Panc1 (cell line): ENCODE results near the gene CLIC6. TPM values are rescaled to one million over a fixed set of nuclear protein-coding genes. Genes with fewer than 3 reads are reported as not detected.

Source experiments
- ATAC-seq: fragments of 200-7000 bp; cut with Tn5 transposase; 2 replicates; pipeline ENCODE4 v1.9.1; 2020; ENCODE audit warnings: mild to moderate bottlenecking, moderate library complexity
- BruUV-seq: library from RNA; stranded (reverse); fragments of 400-500 nt; replicated peaks from 2 replicates; lab custom pipeline; 2021; lab: Mats Ljungman, UMichigan
- CTCF ChIA-PET: fragments of 300-600 bp; sonication (Branson Sonifier 250); formaldehyde crosslinking; loops from one replicate; lab custom pipeline; 2022; ENCODE audit warnings: antibody characterized with exemption; lab: Charles Lee
- POLR2A ChIA-PET: fragments of 300-600 bp; sonication (Branson Sonifier 250); formaldehyde crosslinking; loops from one replicate; lab custom pipeline; 2022; ENCODE audit warnings: antibody characterized with exemption; lab: Charles Lee
- DNase-seq: peaks from one replicate; pipeline ENCODE4 v3.0.0-alpha.2; 2010; ENCODE audit warnings: low read depth, low spot score
- H3K27ac ChIP-seq: 2 replicates; pipeline ENCODE4 v1.5.1; 2011; ENCODE audit warnings: mild to moderate bottlenecking, low read length, inconsistent platforms
- H3K27me3 ChIP-seq: fragments of 200-500 bp; sonication (Bioruptor generic); 2 replicates; pipeline ENCODE4 v1.6.0; 2014; ENCODE audit warnings: low read length, inconsistent platforms; ENCODE audit not compliant: control insufficient read depth, insufficient read depth
- H3K36me3 ChIP-seq: fragments of 200-500 bp; sonication (Bioruptor generic); 2 replicates; pipeline ENCODE4 v1.5.1; 2014; ENCODE audit warnings: inconsistent platforms, mild to moderate bottlenecking, low read length, moderate library complexity; ENCODE audit not compliant: control insufficient read depth, insufficient read depth
- H3K4me1 ChIP-seq: 2 replicates; pipeline ENCODE4 v1.5.1; 2011; ENCODE audit warnings: inconsistent platforms, mild to moderate bottlenecking, low read length, moderate library complexity; ENCODE audit not compliant: control insufficient read depth, insufficient read depth
- H3K4me3 ChIP-seq, 2 experiments: 2 replicates each; pipeline ENCODE4 v1.5.1; 2011 to 2012; ENCODE audit warnings: low read depth in 2 of 2, low read length in 2 of 2, mild to moderate bottlenecking in 2 of 2, inconsistent platforms in 1 of 2, moderate library complexity in 1 of 2
- H3K9me3 ChIP-seq: fragments of 200-500 bp; sonication (Bioruptor generic); 2 replicates; pipeline ENCODE4 v1.5.1; 2014; ENCODE audit warnings: low read depth, mild to moderate bottlenecking, inconsistent platforms, low read length, moderate library complexity; ENCODE audit not compliant: control insufficient read depth, insufficient read depth
- CTCF ChIP-seq: fragments of 450-650 bp; IDR thresholded peaks from 2 replicates; pipeline ENCODE4 v1.5.1; 2017; ENCODE audit warnings: mild to moderate bottlenecking
- POLR2AphosphoS5 ChIP-seq: IDR thresholded peaks from 2 replicates; pipeline ENCODE4 v1.6.1; 2012; ENCODE audit warnings: mild to moderate bottlenecking, low read depth, low read length, moderate library complexity
- REST ChIP-seq, 2 experiments: IDR thresholded peaks; 2 replicates each; pipeline ENCODE4 v1.6.1; 2011 to 2012; ENCODE audit warnings: low read depth in 2 of 2, control low read depth in 1 of 2, low read length in 1 of 2, mild to moderate bottlenecking in 1 of 2, moderate library complexity in 1 of 2; ENCODE audit not compliant: insufficient read depth in 1 of 2
- SIN3A ChIP-seq: IDR thresholded peaks from 2 replicates; pipeline ENCODE4 v1.6.1; 2012; ENCODE audit warnings: low read depth, mild to moderate bottlenecking, low read length, moderate library complexity, borderline replicate concordance; ENCODE audit not compliant: insufficient read depth
- TCF7L2 ChIP-seq: IDR thresholded peaks from 2 replicates; pipeline ENCODE4 v1.6.1; 2011; ENCODE audit warnings: mild to moderate bottlenecking, low read depth, low read length, inconsistent platforms
- in situ Hi-C: cut with HindIII; loops from 2 replicates; pipeline ENCODE4 v1.10.0; 2016; ENCODE audit warnings: low sequenced_read_pairs, low pct_unique_long_range_greater_than_20kb
- intact Hi-C: fragments of 100-400 bp; cut with micrococcal nuclease; formaldehyde crosslinking; loops from one replicate; pipeline ENCODE4 v1.10.0; 2022; ENCODE audit not compliant: unreplicated experiment
- total RNA-seq: library from RNA; stranded (reverse); gene quantifications from one replicate; pipeline ENCODE4 v1.2.1, GENCODE V29; 2021; ENCODE audit not compliant: unreplicated experiment

Gene CLIC6
- total RNA-seq, 1 experiment from 2014 or later = 0.05 TPM

- Histone ChIP-seq H3K4me1 (no peaks in the 10 kb centered on the region), H3K4me3 (no peak overlapping the region), H3K36me3 (no peaks in the 10 kb centered on the region), H3K9me3 (no peaks in the 10 kb centered on the region), H3K27ac (no peak overlapping the region), H3K27me3 (0 out of 2 replicates have a peak, but pooled peaks cover 2% of the 10 kb centered on the region)
- no TSS peak for BruUV-seq
- intact Hi-C loops (no loop called here), in situ Hi-C loops (no loop called here)
- ATAC-seq (no peak), DNase-seq (no peak)
- POLR2A ChIA-PET = no interaction called here
- CTCF ChIA-PET = no interaction called here
- TF ChIP-seq TCF7L2 = no peak
- TF ChIP-seq POLR2AphosphoS5 = no peak
- no peak for TF ChIP-seq SIN3A
- TF ChIP-seq REST (IDR thresholded peaks at IDR 0.05; ENCODE audit: insufficient read depth in 1 of 2, low read depth in 2 of 2, low read length in 1 of 2) = no peak
- TF ChIP-seq CTCF = no peak
These were observed 27.9 kb upstream of the CLIC6 start for GRCh38 chr21:34640858-34641257.

- H3K9me3 ChIP-seq = no peaks in the 10 kb centered on the region
- TF ChIP-seq CTCF (no peak), TCF7L2 (no peak), REST (IDR thresholded peaks at IDR 0.05; ENCODE audit: insufficient read depth in 1 of 2, low read depth in 2 of 2, low read length in 1 of 2) (no peak), POLR2AphosphoS5 (no peak)
- H3K4me1 ChIP-seq = no peaks in the 10 kb centered on the region
- intact Hi-C loops = no loop called here
- in situ Hi-C loops = no loop called here
- ChIA-PET CTCF (no interaction called here), POLR2A (no interaction called here)
- H3K27ac ChIP-seq = no peak overlapping the region
- no TSS peak for BruUV-seq
- H3K4me3 ChIP-seq = no peak overlapping the region
- DNase-seq (no peak), ATAC-seq (no peak)
- no peaks in the 10 kb centered on the region for H3K36me3 ChIP-seq
- no peaks in the 10 kb centered on the region for H3K27me3 ChIP-seq
These were observed 26.4 kb upstream of the CLIC6 start for GRCh38 chr21:34642211-34643075.
